Measurements from ENCODE around the gene SKI. TPM values are rescaled to one million over a fixed set of nuclear protein-coding genes. Genes with fewer than 3 reads are reported as not detected.

Gene SKI
- total RNA-seq, 3 donors from 2014 or later, result 43.8 to 45.2 (median 44.7) TPM

- Mint-ChIP-seq H3K36me3 (ENCODE audit: insufficient read depth) (peaks cover 4% of the 10 kb centered on the region), H3K4me3 (peak overlapping the region; percentile 79), H3K9me3 (no peaks in the 10 kb centered on the region), H3K4me1 (ENCODE audit: low read depth) (peaks cover 20% of the 10 kb centered on the region), H3K27me3 (ENCODE audit: low read depth) (no peaks in the 10 kb centered on the region)
- DNase-seq (peak; percentile 86), ATAC-seq (peak; percentile 90 to 92)
Measured at GRCh38 chr1:2189459-2190425, 38.4 kb upstream of the SKI start.

GRCh38 chr1:2190491-2190976, 37.6 kb upstream of the SKI start:
- Mint-ChIP-seq H3K4me3 (peak overlapping the region; percentile 49), H3K27me3 (ENCODE audit: low read depth) (no peaks in the 10 kb centered on the region), H3K9me3 (no peaks in the 10 kb centered on the region), H3K4me1 (ENCODE audit: low read depth) (peaks cover 20% of the 10 kb centered on the region), H3K36me3 (ENCODE audit: insufficient read depth) (peaks cover 2% of the 10 kb centered on the region)
- no peak for ATAC-seq
- DNase-seq, result no peak

- ATAC-seq (no peak), DNase-seq (no peak)
- H3K27me3 Mint-ChIP-seq (ENCODE audit: low read depth), result no peaks in the 10 kb centered on the region
- H3K4me3 Mint-ChIP-seq, result peak overlapping the region; percentile 67
- H3K9me3 Mint-ChIP-seq, result no peaks in the 10 kb centered on the region
- peaks cover 20% of the 10 kb centered on the region for H3K4me1 Mint-ChIP-seq (ENCODE audit: low read depth)
- H3K36me3 Mint-ChIP-seq (ENCODE audit: insufficient read depth), result no peaks in the 10 kb centered on the region
Measured at GRCh38 chr1:2192031-2192995, 35.8 kb upstream of the SKI start.

- no peaks in the 10 kb centered on the region for H3K27me3 Mint-ChIP-seq (ENCODE audit: low read depth)
- no peaks in the 10 kb centered on the region for H3K9me3 Mint-ChIP-seq
- no peak for ATAC-seq
- H3K36me3 Mint-ChIP-seq (ENCODE audit: insufficient read depth), result no peaks in the 10 kb centered on the region
- no peak for DNase-seq
- H3K4me1 Mint-ChIP-seq (ENCODE audit: low read depth), result peaks cover 30% of the 10 kb centered on the region
- peak overlapping the region; percentile 74 for H3K4me3 Mint-ChIP-seq
Measured at GRCh38 chr1:2193514-2194281, 34.4 kb upstream of the SKI start.

- peak; percentile 68 for DNase-seq
- H3K27me3 Mint-ChIP-seq (ENCODE audit: low read depth), result no peaks in the 10 kb centered on the region
Measured at GRCh38 chr1:2194319-2194897, 33.7 kb upstream of the SKI start, which contains the start of gene FAAP20. Gene FAAP20, minus strand, starts transcription at chr1:2194772. Its CDS starts 23 bp downstream, at chr1:2194749.

GRCh38 chr1:2194898-2195673, 33.0 kb upstream of the SKI start:
- ATAC-seq (peak; percentile 74 to 77), DNase-seq (peak; percentile 81)
- H3K9me3 Mint-ChIP-seq, result no peaks in the 10 kb centered on the region
- H3K27me3 Mint-ChIP-seq (ENCODE audit: low read depth), result no peaks in the 10 kb centered on the region
- H3K4me3 Mint-ChIP-seq, result peak overlapping the region; percentile 85
- no peaks in the 10 kb centered on the region for H3K36me3 Mint-ChIP-seq (ENCODE audit: insufficient read depth)
- peaks cover 39% of the 10 kb centered on the region for H3K4me1 Mint-ChIP-seq (ENCODE audit: low read depth)

More at GRCh38 chr1:2194319-2194897, 33.7 kb upstream of the SKI start, which contains the start of gene FAAP20:
- peak within 1 kb of the TSS; percentile 85 for H3K4me3 Mint-ChIP-seq
- H3K36me3 Mint-ChIP-seq (ENCODE audit: insufficient read depth), result no peaks in the 10 kb centered on the region
- no peaks in the 10 kb centered on the region for H3K9me3 Mint-ChIP-seq
- peak; percentile 66 to 69 for ATAC-seq
- peaks cover 35% of the 10 kb centered on the region for H3K4me1 Mint-ChIP-seq (ENCODE audit: low read depth)

- no peaks in the 10 kb centered on the region for H3K27me3 Mint-ChIP-seq (ENCODE audit: low read depth)
- H3K36me3 Mint-ChIP-seq (ENCODE audit: insufficient read depth), result no peaks in the 10 kb centered on the region
- DNase-seq (no peak), ATAC-seq (no peak)
- no peak overlapping the region for H3K4me3 Mint-ChIP-seq
- H3K4me1 Mint-ChIP-seq (ENCODE audit: low read depth), result peaks cover 35% of the 10 kb centered on the region
- no peaks in the 10 kb centered on the region for H3K9me3 Mint-ChIP-seq
Measured at GRCh38 chr1:2195785-2196184, 32.3 kb upstream of the SKI start.

GRCh38 chr1:2196901-2197638, 31.0 kb upstream of the SKI start:
- Mint-ChIP-seq H3K27me3 (ENCODE audit: low read depth) (no peaks in the 10 kb centered on the region), H3K9me3 (no peaks in the 10 kb centered on the region), H3K4me1 (ENCODE audit: low read depth) (peaks cover 29% of the 10 kb centered on the region), H3K36me3 (ENCODE audit: insufficient read depth) (no peaks in the 10 kb centered on the region), H3K4me3 (no peak overlapping the region)
- DNase-seq (no peak), ATAC-seq (no peak)

GRCh38 chr1:2197707-2198165, 30.4 kb upstream of the SKI start:
- no peak for DNase-seq
- Mint-ChIP-seq H3K36me3 (ENCODE audit: insufficient read depth) (no peaks in the 10 kb centered on the region), H3K4me1 (ENCODE audit: low read depth) (peaks cover 25% of the 10 kb centered on the region), H3K9me3 (no peaks in the 10 kb centered on the region), H3K4me3 (no peak overlapping the region), H3K27me3 (ENCODE audit: low read depth) (no peaks in the 10 kb centered on the region)
- ATAC-seq, result no peak

- no peaks in the 10 kb centered on the region for H3K27me3 Mint-ChIP-seq (ENCODE audit: low read depth)
- peak overlapping the region; percentile 85 for H3K4me3 Mint-ChIP-seq
- H3K9me3 Mint-ChIP-seq, result no peaks in the 10 kb centered on the region
- H3K36me3 Mint-ChIP-seq (ENCODE audit: insufficient read depth), result no peaks in the 10 kb centered on the region
- ATAC-seq, result no peak
- no peak for DNase-seq
- H3K4me1 Mint-ChIP-seq (ENCODE audit: low read depth), result peaks cover 24% of the 10 kb centered on the region
Measured at GRCh38 chr1:2198571-2198970, 29.5 kb upstream of the SKI start.

- ATAC-seq, result peak; percentile 61 to 65
- peak overlapping the region; percentile 85 for H3K4me3 Mint-ChIP-seq
- H3K36me3 Mint-ChIP-seq (ENCODE audit: insufficient read depth), result no peaks in the 10 kb centered on the region
- H3K27me3 Mint-ChIP-seq (ENCODE audit: low read depth), result no peaks in the 10 kb centered on the region
- DNase-seq, result peak; percentile 71
- H3K4me1 Mint-ChIP-seq (ENCODE audit: low read depth), result peaks cover 24% of the 10 kb centered on the region
- H3K9me3 Mint-ChIP-seq, result no peaks in the 10 kb centered on the region
Measured at GRCh38 chr1:2199042-2199810, 28.9 kb upstream of the SKI start.
